ENCODE data around the gene WRAP53.

- no peak for TF ChIP-seq CTCF (IDR thresholded peaks at IDR 0.05; ENCODE audit: low read length)
- no peak for TF ChIP-seq EZH2phosphoT487 (IDR thresholded peaks at IDR 0.05; ENCODE audit: low read length)
- no peak for TF ChIP-seq EZH2 (optimal IDR thresholded peaks at IDR 0.05; ENCODE audit: low read depth, low read length)
These were observed 2.6 kb upstream of the WRAP53 start for GRCh38 chr17:7685533-7686221.

Measured in MM.1S (cell line).